HT-29 (cell line): ENCODE measurements around the gene JUN. TPM values are rescaled to one million over a fixed set of nuclear protein-coding genes. Genes with fewer than 3 reads are reported as not detected.
"Not testable (repeated sequence)": the region's sequence is repeated elsewhere in the genome, so short reads cannot be mapped to it uniquely, and the experiment has no call there.

Source experiments
- DNase-seq: peaks from one replicate; pipeline ENCODE4 v3.0.0-alpha.2; 2015; ENCODE audit warnings: low spot score
- total RNA-seq: library from RNA; depleted of rRNA; stranded (reverse); fragments of >200 nt; shearing (Covaris generic); gene quantifications from 2 replicates; pipeline ENCODE4 v1.2.3, GENCODE V29; 2014

The JUN gene
- total RNA-seq, 1 experiment from 2014 or later: 547 TPM

- no peak for DNase-seq
These were observed 25.6 kb upstream of the JUN start for GRCh38 chr1:58809325-58810010.

- DNase-seq: no peak
These were observed 24.2 kb upstream of the JUN start for GRCh38 chr1:58808077-58808476.

- DNase-seq: peak; percentile 80
These were observed 22.1 kb upstream of the JUN start for GRCh38 chr1:58805716-58806571.

GRCh38 chr1:58804853-58805565 lies 21.2 kb upstream of the JUN start:
- no peak for DNase-seq

- no peak for DNase-seq
These were observed 20.0 kb upstream of the JUN start for GRCh38 chr1:58803858-58804257.

- peak; percentile 58 for DNase-seq
These were observed 19.0 kb upstream of the JUN start for GRCh38 chr1:58802640-58803399.

GRCh38 chr1:58801286-58801685 lies 17.4 kb upstream of the JUN start:
- DNase-seq: not testable (repeated sequence)

GRCh38 chr1:58799650-58800049 lies 15.8 kb upstream of the JUN start:
- DNase-seq: no peak

- no peak for DNase-seq
These were observed 15.1 kb upstream of the JUN start for GRCh38 chr1:58798910-58799442.

- DNase-seq: no peak
These were observed 12.6 kb upstream of the JUN start for GRCh38 chr1:58796416-58796815.

GRCh38 chr1:58794585-58794984 lies 10.7 kb upstream of the JUN start:
- DNase-seq: no peak

GRCh38 chr1:58792846-58793245 lies 9.0 kb upstream of the JUN start:
- no peak for DNase-seq

GRCh38 chr1:58791106-58791505 lies 7.3 kb upstream of the JUN start:
- no peak for DNase-seq

GRCh38 chr1:58789996-58790660 lies 6.3 kb upstream of the JUN start:
- DNase-seq: no peak

GRCh38 chr1:58789322-58789856 lies 5.5 kb upstream of the JUN start:
- DNase-seq: no peak

GRCh38 chr1:58788259-58788658 lies 4.4 kb upstream of the JUN start:
- DNase-seq: no peak

GRCh38 chr1:58786927-58787245 lies 3.0 kb upstream of the JUN start:
- DNase-seq: no peak

GRCh38 chr1:58786184-58786926 lies 2.5 kb upstream of the JUN start:
- no peak for DNase-seq

- peak; percentile 88 for DNase-seq
These were observed 1.7 kb upstream of the JUN start for GRCh38 chr1:58785442-58786058.
